Stimulated activated CD8-positive, alpha-beta memory T cell treated with anti-CD3 and anti-CD28 coated beads, Interleukin-2, amount 100 ng/mL, for 48 hours (primary cell): ENCODE data around the gene RAB33B.
"Not testable (repeated sequence)": the region's sequence is repeated elsewhere in the genome, so short reads cannot be mapped to it uniquely, and the experiment has no call there.

ENCODE experiments used
- DNase-seq, 2 donors: peaks; one replicate each; pipeline ENCODE4 v3.0.0-alpha.2; 2020; ENCODE audit warnings: low read depth in 2 of 2

The RAB33B gene

DNA sequence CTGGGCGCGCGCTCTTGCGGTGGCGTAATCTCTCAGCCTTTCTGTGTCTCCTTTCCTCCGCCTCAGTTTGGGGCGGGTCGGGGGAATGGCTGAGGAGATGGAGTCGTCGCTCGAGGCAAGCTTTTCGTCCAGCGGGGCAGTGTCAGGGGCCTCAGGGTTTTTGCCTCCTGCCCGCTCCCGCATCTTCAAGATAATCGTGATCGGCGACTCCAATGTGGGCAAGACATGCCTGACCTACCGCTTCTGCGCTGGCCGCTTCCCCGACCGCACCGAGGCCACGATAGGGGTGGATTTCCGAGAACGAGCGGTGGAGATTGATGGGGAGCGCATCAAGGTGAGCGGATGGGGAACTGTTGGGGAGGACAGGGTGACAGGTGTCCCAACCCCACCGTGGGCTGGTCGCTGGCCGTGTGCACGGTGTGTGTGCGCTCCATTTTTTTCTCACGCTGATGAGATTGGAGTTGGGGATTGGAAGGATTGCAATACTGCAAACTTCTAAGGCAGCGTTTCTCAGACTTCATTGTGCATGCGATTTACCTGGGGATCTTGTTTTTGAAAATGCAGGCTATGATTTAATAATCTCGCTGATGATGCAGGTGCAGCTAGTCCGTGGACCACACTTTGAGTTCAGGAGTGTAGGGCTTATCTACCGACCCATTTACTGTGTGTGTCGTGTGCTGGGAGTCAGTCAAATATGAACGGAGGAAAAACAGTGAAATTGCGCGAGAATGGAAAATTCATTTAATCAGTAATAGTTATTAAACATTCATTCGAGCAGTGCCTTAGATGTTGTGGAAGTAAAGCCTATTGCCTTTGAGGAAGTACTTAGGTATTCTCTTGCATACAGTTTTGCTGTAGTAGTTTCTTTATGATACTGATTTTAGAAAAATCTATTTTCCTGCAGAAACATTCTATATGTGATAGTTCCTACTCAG lies at the start of gene RAB33B:
RAB33B (plus strand) TSS at position 11 of the 935 bp plus-strand sequence; CDS start at position 86, 75 bp downstream.
- no peak for DNase-seq

DNA sequence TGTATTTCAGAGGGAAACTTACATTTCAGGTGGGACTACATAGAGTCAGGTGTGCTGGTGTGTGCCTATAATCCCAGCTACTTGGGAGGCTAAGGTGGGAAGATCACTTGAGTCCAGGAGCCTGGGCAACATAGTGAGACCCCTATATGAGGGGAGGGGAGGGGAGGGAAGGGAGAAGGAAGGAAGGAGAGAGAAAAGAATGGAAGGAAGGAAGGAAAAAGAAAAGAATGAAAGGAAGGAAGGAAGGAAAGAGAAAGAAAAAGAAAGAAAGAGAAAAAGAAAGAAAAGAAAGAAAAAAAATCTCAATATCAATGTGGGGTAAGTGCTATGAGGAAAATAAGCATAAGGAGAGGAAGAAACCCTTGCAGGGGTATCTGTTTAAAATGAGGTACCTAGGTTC lies 43.6 kb upstream of the RAB33B start:
- no peak for DNase-seq

DNA sequence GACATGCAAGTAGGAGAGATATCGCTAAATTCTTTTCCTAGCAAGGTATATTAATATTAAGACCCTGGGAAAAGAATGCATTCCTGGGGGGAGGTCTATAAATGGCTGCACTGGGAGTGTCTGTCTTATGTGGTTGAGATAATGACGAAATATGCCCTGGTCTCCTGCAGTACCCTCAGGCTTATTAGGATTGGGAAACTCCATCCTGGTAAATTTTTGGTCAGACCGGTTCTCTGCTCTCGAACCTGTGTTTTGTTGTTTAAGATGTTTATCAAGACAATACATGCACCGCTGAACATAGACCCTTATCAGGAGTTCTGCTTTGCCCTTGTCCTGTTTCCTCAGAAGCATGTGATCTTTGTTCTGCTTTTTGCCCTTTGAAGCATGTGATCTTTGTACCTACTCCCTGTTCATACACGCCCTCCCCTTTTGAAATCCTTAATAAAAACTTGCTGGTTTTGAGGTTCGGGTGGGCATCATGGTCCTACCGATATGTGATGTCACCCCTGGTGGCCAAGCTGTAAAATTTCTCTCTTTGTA lies 39.2 kb upstream of the RAB33B start:
- DNase-seq = not testable (repeated sequence)

DNA sequence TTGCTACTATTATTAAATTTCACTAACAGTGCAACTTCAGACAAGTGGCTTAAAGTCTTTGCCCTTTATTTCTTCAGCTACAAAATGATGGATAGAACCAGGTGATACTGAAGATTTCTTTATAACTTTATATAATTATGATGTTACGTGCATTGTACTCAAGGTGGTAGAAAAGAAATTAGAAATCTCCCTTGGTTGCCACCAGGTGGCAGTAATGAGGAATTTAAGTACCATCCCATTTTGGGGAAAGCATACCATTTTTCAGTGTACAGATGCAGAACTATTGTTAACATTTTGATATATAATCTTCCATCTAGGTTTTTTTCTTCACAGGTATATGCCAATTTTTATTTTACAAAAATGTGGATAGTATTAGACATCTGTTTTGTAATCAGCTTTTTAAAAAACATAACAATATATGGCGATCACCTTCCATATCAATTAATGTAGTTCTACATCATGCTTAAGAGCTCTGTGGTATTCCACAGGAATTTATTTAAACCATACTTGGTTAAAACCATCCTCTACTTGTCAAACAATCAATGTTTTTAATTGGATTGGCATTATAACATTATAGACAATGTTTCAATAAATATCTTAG lies 37.7 kb upstream of the RAB33B start:
- DNase-seq = no peak

DNA sequence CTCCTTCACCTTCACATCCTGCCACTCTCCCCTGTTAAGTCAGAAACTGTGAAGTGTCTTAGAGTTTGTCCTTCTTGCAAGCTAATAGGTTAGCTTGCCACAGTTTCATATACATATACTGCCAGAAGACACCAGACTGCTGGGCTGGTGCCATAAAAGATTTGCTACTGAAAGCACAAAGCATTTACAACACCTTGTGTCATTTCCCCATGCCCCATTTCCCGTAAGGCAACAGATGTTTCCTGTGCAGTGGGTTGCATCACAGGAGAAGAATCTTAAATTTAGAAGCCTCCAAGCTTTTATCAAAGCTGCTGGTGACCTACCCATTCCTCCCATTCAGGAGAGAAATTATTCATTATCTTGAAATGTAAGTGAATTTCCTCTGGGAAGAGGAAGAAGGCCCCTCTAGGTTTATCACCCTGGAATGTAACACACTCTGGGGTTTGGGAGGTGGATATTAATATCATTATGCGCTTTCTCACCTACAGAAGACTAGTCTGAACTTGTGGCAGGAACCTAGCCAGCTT lies 34.5 kb upstream of the RAB33B start:
- DNase-seq = no peak

DNA sequence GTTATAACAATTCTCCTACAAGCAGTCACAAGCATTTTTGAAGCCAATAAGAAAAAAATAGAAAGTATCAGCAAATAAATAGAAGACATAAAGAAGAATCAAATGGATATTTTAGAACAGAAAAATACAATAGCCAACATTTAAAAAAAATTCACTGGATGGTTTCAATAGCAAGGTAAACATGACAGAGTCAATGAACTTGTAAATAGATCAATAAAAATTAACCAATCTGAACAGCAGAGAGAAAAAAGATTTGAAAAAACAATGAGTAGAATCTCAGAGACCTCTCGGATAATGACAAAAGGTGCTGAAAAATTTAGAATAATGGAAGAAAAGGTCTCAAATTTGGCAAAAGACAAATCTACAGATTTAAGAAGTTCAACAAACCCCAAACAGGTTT lies 33.3 kb upstream of the RAB33B start:
- no peak for DNase-seq

DNA sequence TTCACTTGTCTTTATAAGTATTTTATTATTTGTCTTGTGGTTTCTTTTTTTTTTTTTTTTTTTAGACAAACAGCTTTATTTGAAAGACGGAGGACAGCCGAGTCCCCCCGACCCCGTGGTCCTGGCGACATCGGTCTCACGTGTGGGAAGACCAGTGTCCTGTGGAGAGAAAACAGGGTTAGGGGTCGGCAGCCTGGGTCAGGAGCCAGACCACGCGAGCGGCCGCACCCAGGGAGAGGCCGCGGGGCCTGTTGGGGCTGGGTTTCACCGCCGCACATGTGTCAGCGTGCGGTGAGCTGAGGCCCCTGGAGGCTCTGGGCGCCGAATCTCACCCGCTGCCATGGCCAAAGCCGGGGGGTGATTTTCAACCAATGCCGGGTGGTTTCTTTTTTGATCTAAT lies 17.8 kb upstream of the RAB33B start:
- no peak for DNase-seq

DNA sequence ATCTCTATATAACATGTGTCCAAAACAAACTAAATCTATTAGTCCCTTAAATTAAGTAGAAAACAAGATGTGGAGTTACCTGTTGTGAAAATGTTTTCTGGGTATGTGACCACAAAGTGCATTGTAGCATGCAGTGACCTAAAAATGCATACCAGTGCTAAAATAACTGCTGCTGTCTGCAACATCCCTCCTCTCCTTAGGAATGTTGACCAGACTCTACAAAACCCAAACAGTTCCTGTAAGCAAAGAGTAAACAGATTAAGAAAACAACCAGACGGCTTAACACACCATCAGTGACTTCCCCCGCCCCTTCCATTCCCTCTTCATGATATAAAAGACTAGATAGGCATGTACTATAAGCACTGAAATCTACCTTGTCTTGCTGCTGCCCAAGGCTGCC lies 15.8 kb upstream of the RAB33B start:
- no peak for DNase-seq

DNA sequence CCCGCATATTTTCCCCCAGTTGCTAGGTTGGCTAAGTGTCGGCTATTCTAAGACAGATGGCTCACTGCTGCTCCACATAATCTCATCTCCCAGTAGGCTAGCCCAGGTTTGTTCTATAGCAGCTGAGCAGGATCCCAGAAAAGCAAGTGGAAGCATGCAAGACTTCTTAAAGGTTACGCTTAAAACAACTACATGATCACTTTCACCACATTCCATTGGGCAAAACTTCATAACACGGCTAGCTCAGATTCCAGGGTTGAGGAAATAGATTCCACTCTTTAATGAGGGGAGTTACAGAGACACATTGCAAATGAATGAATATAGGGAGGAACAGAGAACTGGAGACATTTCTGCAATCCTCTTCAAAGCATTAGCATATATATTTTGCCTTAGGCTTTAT lies 12.9 kb upstream of the RAB33B start:
- DNase-seq = no peak

DNA sequence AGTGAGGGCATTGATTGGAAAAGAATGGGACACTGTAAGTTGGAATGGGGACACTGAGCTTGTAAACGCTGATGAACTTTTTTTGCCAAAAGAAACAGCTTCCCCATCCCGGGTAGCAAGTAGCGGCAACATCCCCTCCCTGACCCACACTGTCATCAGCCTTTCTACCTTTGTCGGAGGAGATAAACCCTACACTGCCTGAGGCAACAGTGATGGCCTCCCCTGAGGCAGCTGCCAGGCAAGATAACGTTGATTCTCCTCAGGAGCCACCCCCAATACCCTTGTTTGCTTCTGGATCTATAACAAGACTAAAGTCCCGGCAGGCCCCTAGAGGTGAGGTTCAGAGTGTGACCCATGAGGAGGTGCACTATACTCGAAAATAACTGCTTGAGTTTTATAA lies 10.3 kb upstream of the RAB33B start:
- no peak for DNase-seq

DNA sequence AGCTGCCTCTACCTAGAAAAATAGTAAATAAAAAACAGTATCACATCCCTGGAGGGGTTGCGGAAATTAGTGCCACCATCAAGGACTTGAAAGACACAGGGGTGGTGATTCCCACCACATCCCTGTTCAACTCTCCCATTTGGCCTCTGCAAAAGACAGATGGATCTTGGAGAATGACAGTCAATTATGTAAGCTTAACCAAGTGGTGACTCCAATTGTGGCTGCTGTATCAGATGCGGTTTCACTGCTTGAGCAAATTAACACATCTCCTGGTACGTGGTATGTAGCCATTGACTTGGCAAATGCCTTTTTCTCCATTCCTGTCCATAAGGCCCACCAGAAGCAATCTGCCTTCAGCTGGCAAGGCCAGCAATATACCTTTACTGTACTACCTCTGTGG lies 9.0 kb upstream of the RAB33B start:
- not testable (repeated sequence) for DNase-seq

DNA sequence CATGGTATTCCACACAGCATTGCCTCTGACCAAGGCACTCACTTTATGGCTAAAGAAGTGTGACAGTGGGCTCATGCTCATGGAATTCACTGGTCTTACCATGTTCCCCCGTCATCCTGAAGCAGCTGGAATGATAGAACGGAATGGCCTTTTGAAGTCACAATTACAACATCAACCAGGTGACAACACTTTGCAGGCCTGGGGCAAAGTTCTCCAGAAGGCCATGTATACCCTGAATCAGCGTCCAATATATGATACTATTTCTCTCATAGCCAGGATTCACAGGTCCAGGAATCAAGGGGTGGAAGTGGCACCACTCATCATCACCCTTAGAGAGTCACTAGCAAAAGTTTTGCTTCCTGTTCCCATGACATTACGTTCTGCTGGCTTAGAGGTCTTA lies 6.8 kb upstream of the RAB33B start:
- not testable (repeated sequence) for DNase-seq

DNA sequence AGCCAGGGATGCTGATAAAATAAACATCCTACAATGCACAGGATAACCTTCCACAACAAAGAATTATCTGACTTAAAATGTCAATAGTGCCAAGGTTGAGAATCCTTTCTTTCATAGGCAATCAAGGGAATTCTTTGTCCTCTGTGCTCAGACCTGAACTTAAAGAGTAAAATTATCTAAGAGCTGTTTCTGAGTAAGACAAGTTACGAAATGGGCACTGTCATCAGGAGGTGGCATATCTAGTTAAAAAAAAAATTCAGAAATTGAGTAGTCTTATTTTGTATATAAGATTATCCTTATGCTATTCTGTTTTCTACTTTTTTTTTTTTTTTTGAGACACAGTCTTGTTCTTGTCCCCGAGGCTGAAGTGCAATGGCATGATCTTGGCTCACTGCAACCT lies 3.3 kb upstream of the RAB33B start:
- DNase-seq = no peak

DNA sequence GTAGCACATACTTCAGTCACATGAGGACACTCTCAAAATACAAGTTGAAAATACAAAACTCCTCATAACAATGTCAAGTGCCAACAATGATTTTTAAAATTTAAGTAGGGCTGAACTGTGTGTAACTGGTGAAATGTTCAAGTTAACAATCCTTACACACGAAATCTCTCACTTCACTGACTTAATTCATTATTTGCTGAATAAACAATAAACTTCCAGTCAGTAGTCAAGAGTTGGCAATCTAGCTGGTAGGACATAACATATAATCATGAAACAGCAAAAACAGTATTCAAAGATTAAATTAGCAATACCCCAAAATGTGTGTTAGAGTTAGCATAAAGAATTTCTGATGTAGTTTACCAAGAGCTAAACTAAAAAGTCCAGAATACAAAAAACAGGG lies 1.9 kb upstream of the RAB33B start:
- no peak for DNase-seq

DNA sequence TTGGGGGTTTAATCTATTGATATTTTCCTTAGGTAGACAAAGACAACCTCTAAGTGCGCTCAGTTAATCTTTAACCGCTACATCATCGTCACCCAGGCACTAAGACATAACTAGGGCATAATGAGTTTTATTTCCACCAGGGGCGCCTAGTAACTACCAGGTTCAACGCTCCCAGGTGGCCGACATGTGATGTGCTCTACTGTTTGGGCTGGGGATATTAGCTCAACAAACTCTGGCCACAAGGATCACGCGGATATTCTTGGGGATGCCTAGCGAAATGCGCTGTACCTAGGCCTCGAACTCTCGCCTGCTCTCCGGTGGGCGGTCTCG lies 915 bp upstream of the RAB33B start:
- no peak for DNase-seq

DNA sequence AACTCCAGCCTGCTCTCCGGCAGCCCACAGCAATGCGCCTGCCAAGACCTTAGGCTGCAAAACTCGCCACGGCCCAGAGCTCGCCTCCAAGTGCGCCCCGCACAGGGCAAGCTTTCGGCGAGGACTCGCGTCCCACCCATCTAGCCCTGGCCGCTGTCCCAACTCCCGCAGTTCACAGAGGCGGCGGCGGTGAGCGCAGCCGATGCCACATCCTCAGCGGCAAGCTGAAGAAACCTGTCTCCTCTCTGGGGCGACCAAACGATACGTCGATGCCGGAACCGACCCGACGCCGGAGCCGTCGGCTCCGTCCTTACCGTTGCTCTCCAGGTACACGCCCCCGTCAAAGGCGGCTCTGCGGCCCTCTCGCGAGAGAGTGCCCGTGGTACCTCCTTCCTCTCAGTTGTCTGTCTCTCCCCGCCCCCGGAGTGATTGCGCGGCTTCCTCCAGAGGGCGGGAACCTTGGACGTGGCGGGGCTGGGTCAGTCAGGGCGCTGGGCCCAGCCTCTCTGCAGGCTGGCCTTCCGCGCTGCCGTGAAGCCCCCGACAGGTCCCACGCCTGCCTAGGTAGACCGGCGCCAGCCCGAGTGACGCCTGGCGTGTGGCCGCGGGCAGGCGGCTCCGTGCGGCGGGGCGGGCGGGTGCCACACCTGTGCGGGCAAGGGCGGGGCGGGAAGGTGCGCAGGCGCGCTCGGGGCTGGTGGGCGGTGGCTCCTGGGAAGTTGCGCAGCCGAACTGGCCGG lies 380 bp upstream of the RAB33B start:
- DNase-seq = peak; percentile 95

DNA sequence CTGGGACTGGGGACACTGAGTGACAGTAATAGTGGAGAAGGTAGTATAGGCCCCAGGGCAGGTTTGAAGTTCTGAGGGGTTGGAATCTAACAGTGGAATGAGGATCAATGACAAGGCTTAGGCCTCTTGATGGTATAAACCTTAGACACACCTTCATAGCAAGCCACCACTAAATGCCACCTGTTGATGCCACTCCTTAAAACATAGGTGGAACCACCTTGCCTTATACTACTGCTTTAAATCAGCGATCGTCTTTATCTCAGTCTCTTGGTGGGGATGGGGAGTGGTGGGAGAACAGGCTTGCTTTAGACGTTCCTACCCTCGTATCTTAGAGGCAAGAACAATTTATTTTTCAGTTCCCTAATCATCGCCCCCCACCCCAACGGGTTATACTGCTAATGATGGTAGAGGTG lies 1.2 kb downstream of the RAB33B start:
- DNase-seq = no peak

DNA sequence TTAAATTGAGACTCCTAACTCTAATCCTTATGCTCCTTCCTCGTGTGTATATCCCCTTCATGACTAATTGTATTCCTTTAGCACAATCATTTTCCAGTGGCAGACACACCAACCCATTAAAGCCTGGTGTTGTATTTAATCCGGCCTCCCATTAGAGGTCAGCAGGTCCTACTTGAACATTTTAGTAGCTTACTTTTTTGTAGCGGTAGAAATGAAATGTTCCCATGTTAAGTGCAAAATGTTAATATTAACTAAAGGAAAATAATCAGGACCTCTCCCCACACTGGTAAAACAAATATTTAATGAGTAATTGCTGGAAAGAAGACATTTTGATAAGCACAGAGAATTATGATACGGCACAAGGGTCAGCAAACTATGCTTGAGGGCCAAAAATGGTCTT lies 3.4 kb downstream of the RAB33B start:
- DNase-seq = no peak

DNA sequence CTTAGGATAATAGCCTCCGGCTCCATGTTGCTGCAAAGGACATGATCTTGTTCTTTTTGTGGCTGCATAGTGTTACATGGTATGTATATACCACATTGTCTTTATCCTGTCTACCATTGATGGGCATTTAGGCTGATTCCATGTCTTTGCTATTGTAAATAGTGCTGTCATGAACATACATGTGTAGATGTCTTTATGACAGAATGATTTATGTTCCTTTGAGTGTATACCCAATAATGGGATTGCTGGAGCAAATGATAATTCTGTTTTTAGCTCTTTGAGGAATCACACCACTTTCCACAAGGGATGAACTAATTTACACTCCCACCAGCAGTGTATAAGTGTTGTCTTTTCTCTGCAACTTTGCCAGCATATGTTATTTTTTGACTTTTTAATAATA lies 4.6 kb downstream of the RAB33B start:
- no peak for DNase-seq

DNA sequence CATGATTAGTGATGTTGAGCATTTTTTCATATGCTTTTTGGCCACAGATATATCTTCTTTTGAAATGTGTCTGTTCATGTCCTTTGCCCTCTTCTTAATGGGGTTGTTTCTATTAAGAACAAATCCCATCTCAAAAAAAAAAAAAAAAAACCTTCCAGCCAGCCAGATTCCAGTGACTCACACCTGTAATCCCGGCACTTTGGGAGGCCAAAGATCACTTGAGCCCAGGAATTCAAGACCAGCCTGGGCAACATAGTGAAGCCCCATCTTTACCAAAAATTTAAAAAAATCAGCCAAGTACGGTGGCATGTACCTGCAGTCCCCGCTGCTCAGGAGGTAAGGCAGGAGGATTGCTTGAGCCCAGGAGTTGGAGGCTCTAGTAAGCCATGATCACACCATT lies 5.1 kb downstream of the RAB33B start:
- DNase-seq = no peak

DNA sequence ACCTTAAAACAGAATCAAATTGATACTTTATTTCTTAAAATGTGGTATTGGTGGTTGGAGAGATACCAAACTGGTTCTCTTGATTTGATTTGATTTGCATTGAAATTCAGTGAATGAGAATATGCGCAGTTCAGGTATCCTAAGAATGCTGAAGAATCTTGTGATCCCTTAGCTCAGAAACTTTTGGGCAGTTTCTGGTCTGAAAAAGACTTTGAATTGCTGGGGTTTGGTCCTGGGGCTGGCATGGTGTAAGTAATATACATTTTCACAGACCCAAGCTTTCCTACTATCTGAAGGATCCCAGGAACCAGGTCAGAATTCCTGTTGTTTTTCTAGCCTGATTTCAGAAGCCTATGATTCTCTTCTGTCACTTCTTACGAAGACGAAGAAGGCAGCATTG lies 6.6 kb downstream of the RAB33B start:
- no peak for DNase-seq

DNA sequence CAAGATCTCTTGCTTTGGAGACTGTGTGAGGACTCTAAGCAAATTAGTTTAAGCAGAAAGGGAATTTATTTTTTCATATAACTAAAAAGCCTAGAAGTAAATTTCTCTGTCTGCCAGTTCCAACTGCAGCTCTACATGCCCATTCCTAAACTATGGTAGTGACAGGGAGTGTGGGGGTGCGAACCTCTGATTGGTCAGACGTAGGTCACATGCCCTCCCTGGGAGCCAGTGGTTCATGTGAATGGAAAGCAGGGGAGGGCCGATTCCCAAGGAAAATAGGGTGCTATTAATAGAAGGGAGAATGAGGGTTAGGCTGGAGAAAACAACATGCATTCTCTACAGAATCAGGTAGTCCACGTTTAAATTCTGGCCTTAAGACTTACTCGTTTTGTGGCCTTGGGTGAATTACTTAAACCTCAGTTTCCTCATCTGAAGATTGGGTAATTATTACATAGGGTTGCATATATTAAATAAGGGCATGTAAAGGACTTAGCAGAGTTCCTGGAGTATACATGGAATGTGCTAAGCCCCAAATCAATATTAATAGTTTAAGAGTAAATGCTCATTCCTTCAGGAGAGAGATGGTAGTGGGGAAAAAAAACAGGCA lies 7.2 kb downstream of the RAB33B start:
- no peak for DNase-seq
